Smooth muscle cell (in vitro differentiated cells): ENCODE measurements around the gene PDHB. TPM values are rescaled to one million over a fixed set of nuclear protein-coding genes. Genes with fewer than 3 reads are reported as not detected.

Experiments
- DNase-seq: peaks from one replicate; lab custom pipeline; 2025; ENCODE audit not compliant: unreplicated experiment; lab: John Stamatoyannopoulos, UW
- H2AFZ ChIP-seq: fragments of 200-600 bp; sonication (generic); 2 replicates; pipeline ENCODE4 v1.6.0; 2016; ENCODE audit warnings: antibody characterized with exemption, low read depth, mild to moderate bottlenecking
- H3F3A ChIP-seq: fragments of 200-600 bp; sonication (generic); 2 replicates; pipeline ENCODE4 v1.6.0; 2017; ENCODE audit warnings: antibody characterized with exemption, low read depth
- H3K27ac ChIP-seq: fragments of 200-600 bp; sonication (generic); 2 replicates; pipeline ENCODE4 v1.5.1; 2016; ENCODE audit warnings: low read depth, mild to moderate bottlenecking
- H3K27me3 ChIP-seq: fragments of 200-600 bp; sonication (generic); 2 replicates; pipeline ENCODE4 v1.6.1; 2016; ENCODE audit warnings: low read depth, mild to moderate bottlenecking
- H3K36me3 ChIP-seq: fragments of 200-600 bp; sonication (generic); 2 replicates; pipeline ENCODE4 v1.5.1; 2016; ENCODE audit warnings: low read depth
- H3K4me1 ChIP-seq: fragments of 200-600 bp; sonication (generic); 2 replicates; pipeline ENCODE4 v1.5.1; 2016; ENCODE audit warnings: low read depth
- H3K4me2 ChIP-seq: fragments of 200-600 bp; sonication (generic); 2 replicates; pipeline ENCODE4 v1.6.0; 2016; ENCODE audit warnings: mild to moderate bottlenecking
- H3K4me3 ChIP-seq: fragments of 200-600 bp; sonication (generic); 2 replicates; pipeline ENCODE4 v1.5.1; 2016; ENCODE audit warnings: mild to moderate bottlenecking
- H3K79me2 ChIP-seq: fragments of 200-600 bp; sonication (generic); 2 replicates; pipeline ENCODE4 v1.6.0; 2016; ENCODE audit warnings: low read depth, mild to moderate bottlenecking
- H3K9ac ChIP-seq: fragments of 200-600 bp; sonication (generic); 2 replicates; pipeline ENCODE4 v1.6.0; 2016; ENCODE audit warnings: low read depth
- H3K9me3 ChIP-seq: fragments of 200-600 bp; sonication (generic); replicated peaks from 2 replicates; pipeline ENCODE4 v1.5.1; 2016; ENCODE audit warnings: low read depth
- H4K20me1 ChIP-seq: fragments of 200-600 bp; sonication (generic); 2 replicates; pipeline ENCODE4 v1.6.0; 2016; ENCODE audit warnings: low read depth
- CTCF ChIP-seq: fragments of 200-600 bp; sonication (generic); IDR thresholded peaks from 2 replicates; pipeline ENCODE4 v1.5.1; 2017; ENCODE audit warnings: borderline replicate concordance, mild to moderate bottlenecking, antibody characterized with exemption; ENCODE audit not compliant: insufficient read depth, poor library complexity, severe bottlenecking
- WGBS: methylation state at CpG from one replicate; pipeline ENCODE4 v1.1.7; 2016; ENCODE audit warnings: low lambda C conversion rate; 5-methylcytosine and 5-hydroxymethylcytosine counted together
- polyA plus RNA-seq: library from polyadenylated mRNA; unstranded; fragments of >200 nt; fragmentation: Nextera tagmentation; extraction: Ambion mirVana; gene quantifications from 2 replicates; pipeline ENCODE4 v1.2.1, GENCODE V29; 2016
- total RNA-seq: library from RNA; depleted of rRNA; stranded (reverse); fragments of >200 nt; gene quantifications from 2 replicates; pipeline ENCODE4 v1.2.3, GENCODE V29; 2014

The PDHB gene
- total RNA-seq (123 and 134 TPM in 2 replicates), polyA plus RNA-seq (122 and 128 TPM in 2 replicates)

- no peak for TF ChIP-seq CTCF
- Histone ChIP-seq H3K79me2 (peaks cover 18% of the 10 kb centered on the region), H3K4me2 (peak within 1 kb of the TSS; percentile 93), H2AFZ (peak within 1 kb of the TSS; percentile 82), H3K36me3 (peaks cover 13% of the 10 kb centered on the region), H3K4me3 (peak within 1 kb of the TSS; percentile 74), H3F3A (peaks cover 9% of the 10 kb centered on the region), H4K20me1 (peaks cover 9% of the 10 kb centered on the region), H3K27ac (peak within 1 kb of the TSS; percentile 80), H3K4me1 (peaks cover 13% of the 10 kb centered on the region), H3K9ac (peak within 1 kb of the TSS; percentile 84), H3K27me3 (no peaks in the 10 kb centered on the region), H3K9me3 (no peaks in the 10 kb centered on the region)
- WGBS = 1% methylated on average over 58 of the region's 67 CpGs
- peak; percentile 94 for DNase-seq
Observed at GRCh38 chr3:58433400-58434167, at the start of gene PDHB. TSS of gene PDHB (minus strand) at chr3:58433832. CDS start at chr3:58433809, 23 bp downstream.

DNA sequence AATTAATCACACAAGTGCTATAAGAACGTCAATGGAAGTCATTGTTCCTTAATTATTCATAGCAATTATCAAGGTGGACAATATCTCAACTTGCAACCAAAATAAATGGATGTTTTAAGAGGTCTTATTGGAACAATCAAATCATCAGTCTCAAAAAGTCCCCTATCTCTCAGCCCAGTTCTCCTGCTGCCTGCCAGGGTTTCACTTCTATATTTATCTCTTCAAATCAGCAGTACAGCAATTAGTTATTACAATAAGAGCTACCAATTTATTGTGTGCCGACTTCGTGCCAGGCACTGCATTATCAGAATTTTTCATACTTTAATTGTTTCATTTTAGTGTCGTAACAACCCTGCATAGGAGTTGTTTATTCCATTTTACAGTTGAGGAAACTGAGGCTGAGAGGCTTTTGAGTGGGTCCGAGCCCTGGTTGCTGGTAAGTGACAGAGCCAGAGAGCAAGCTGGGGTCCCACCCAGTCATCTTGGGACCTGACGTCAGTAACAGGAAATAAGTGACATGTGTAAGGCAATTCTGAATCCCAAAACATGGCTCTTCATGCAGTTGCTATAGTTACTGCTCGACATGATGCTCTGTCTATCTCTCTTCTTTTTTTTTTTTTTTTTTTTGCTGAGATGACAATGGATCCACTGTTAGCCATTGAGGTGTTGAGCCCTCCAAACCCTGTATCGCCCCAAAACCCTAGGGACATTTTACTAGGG is 49.4 kb upstream of the PDHB start:
- no peak overlapping the region for H3K4me2 ChIP-seq
- no peak for DNase-seq
- H3K9me3 ChIP-seq = peaks cover 5% of the 10 kb centered on the region
- no peak overlapping the region for H2AFZ ChIP-seq
- no peaks in the 10 kb centered on the region for H4K20me1 ChIP-seq
- no peak overlapping the region for H3K9ac ChIP-seq
- no peak for TF ChIP-seq CTCF
- no peaks in the 10 kb centered on the region for H3K4me1 ChIP-seq
- H3K27ac ChIP-seq = no peak overlapping the region
- no peaks in the 10 kb centered on the region for H3K36me3 ChIP-seq
- H3K27me3 ChIP-seq = no peaks in the 10 kb centered on the region
- H3K4me3 ChIP-seq = no peak overlapping the region
- no peaks in the 10 kb centered on the region for H3K79me2 ChIP-seq
- no peaks in the 10 kb centered on the region for H3F3A ChIP-seq
- WGBS = 87% methylated on average over 8 of the region's 8 CpGs

- H3K4me2 ChIP-seq = no peak overlapping the region
- no peaks in the 10 kb centered on the region for H3K4me1 ChIP-seq
- no peak for TF ChIP-seq CTCF
- H3K27me3 ChIP-seq = no peaks in the 10 kb centered on the region
- no peak overlapping the region for H3K4me3 ChIP-seq
- H3K36me3 ChIP-seq = no peaks in the 10 kb centered on the region
- no peaks in the 10 kb centered on the region for H4K20me1 ChIP-seq
- H3K9ac ChIP-seq = no peak overlapping the region
- no peaks in the 10 kb centered on the region for H3K79me2 ChIP-seq
- no peak overlapping the region for H3K27ac ChIP-seq
- no peaks in the 10 kb centered on the region for H3F3A ChIP-seq
- no peak for DNase-seq
- H2AFZ ChIP-seq = no peak overlapping the region
- 93% methylated on average over 2 of the region's 2 CpGs for whole genome bisulfite sequencing
- H3K9me3 ChIP-seq = peaks cover 5% of the 10 kb centered on the region
Observed at GRCh38 chr3:58480309-58480708, 46.7 kb upstream of the PDHB start.
